Keratinocyte (primary cell): ENCODE measurements around the gene PAX5. TPM values are rescaled to one million over a fixed set of nuclear protein-coding genes. Genes with fewer than 3 reads are reported as not detected.
A peak's percentile ranks its signal among the peaks of the same experiment; 100 is the strongest.

Experiments used
- DNase-seq: peaks from one replicate; pipeline ENCODE4 v3.0.0-alpha.2; 2011; ENCODE audit warnings: low read depth, missing footprints, low spot score
- FAIRE-seq: peaks from 2 replicates; lab custom pipeline; 2011; peaks lifted over from hg19 to GRCh38; lab: Jason Lieb, UNC
- H2AFZ ChIP-seq: 2 replicates; pipeline ENCODE4 v1.6.0; 2012; ENCODE audit warnings: low read length, control low read depth, inconsistent platforms; ENCODE audit not compliant: control insufficient read depth
- H3K27ac ChIP-seq: 2 replicates; pipeline ENCODE4 v1.5.1; 2011; ENCODE audit warnings: low read length; ENCODE audit not compliant: control insufficient read depth, insufficient read depth
- H3K27me3 ChIP-seq: 3 replicates; pipeline ENCODE4 v1.6.0; 2011; ENCODE audit warnings: low read length; ENCODE audit not compliant: control insufficient read depth, insufficient read depth; ENCODE audit errors: extremely low read depth
- H3K36me3 ChIP-seq, 2 experiments: 2 replicates in 1 of 2; 3 replicates in 1 of 2; pipeline ENCODE4 v1.5.1; 2011; ENCODE audit warnings: low read length in 2 of 2, mild to moderate bottlenecking in 1 of 2; ENCODE audit not compliant: control insufficient read depth in 2 of 2, insufficient read depth in 2 of 2; ENCODE audit errors: extremely low read depth in 1 of 2
- H3K4me1 ChIP-seq: 3 replicates; pipeline ENCODE4 v1.5.1; 2011; ENCODE audit warnings: low read length; ENCODE audit not compliant: control insufficient read depth, insufficient read depth; ENCODE audit errors: extremely low read depth
- H3K4me2 ChIP-seq: 3 replicates; pipeline ENCODE4 v1.6.0; 2011; ENCODE audit warnings: low read depth, low read length; ENCODE audit not compliant: control insufficient read depth, insufficient read depth; ENCODE audit errors: extremely low read depth
- H3K4me3 ChIP-seq, 3 experiments: fragments of 200-600 bp in 1 of 3; sonication (generic) in 1 of 3; 2 replicates in 2 of 3; 3 replicates in 1 of 3; pipeline ENCODE4 v1.5.1; 2011 to 2016; ENCODE audit warnings: low read length in 3 of 3, mild to moderate bottlenecking in 3 of 3, control low read depth in 2 of 3, inconsistent platforms in 1 of 3, low read depth in 1 of 3, mixed read lengths in 1 of 3, mixed run types in 1 of 3, moderate library complexity in 1 of 3; ENCODE audit not compliant: control insufficient read depth in 2 of 3, insufficient read depth in 2 of 3; ENCODE audit errors: extremely low read depth in 1 of 3
- H3K79me2 ChIP-seq: 2 replicates; pipeline ENCODE4 v1.6.0; 2012; ENCODE audit warnings: low read length; ENCODE audit not compliant: control insufficient read depth, insufficient read depth
- H3K9ac ChIP-seq: 3 replicates; pipeline ENCODE4 v1.6.0; 2011; ENCODE audit warnings: low read length; ENCODE audit not compliant: control insufficient read depth, insufficient read depth; ENCODE audit errors: extremely low read depth
- H3K9me1 ChIP-seq: 3 replicates; pipeline ENCODE4 v1.6.0; 2011; ENCODE audit warnings: low read length; ENCODE audit not compliant: control insufficient read depth, insufficient read depth; ENCODE audit errors: extremely low read depth
- H3K9me3 ChIP-seq: 2 replicates; pipeline ENCODE4 v1.5.1; 2012; ENCODE audit warnings: low read depth, low read length; ENCODE audit not compliant: control insufficient read depth
- H4K20me1 ChIP-seq: 3 replicates; pipeline ENCODE4 v1.6.0; 2011; ENCODE audit warnings: low read length; ENCODE audit not compliant: control insufficient read depth, insufficient read depth; ENCODE audit errors: extremely low read depth
- EZH2 ChIP-seq: IDR thresholded peaks from one replicate; pipeline ENCODE4 v1.6.1; 2012; ENCODE audit warnings: inconsistent platforms, mild to moderate bottlenecking, low read length, moderate library complexity
- dilution Hi-C: fragments of 300-500 bp; cut with MboI; formaldehyde crosslinking; loops from one replicate; pipeline ENCODE4 v1.7.0; 2020; ENCODE audit warnings: low sequenced_read_pairs; ENCODE audit not compliant: extremely low pct_ligation_motif_present
- polyA plus RNA-seq, 5 experiments: library from polyadenylated mRNA; depleted of rRNA in 3 of 5; stranded (reverse) in 3 of 5; stranded (forward) in 1 of 5; unstranded in 1 of 5; fragments of >200 nt; gene quantifications; 1 replicate in 1 of 5; 2 replicates in 3 of 5; 3 replicates in 1 of 5; pipeline versions ENCODE4 v1.2.1 to v1.2.3, GENCODE V29; 2011 to 2012; ENCODE audit warnings: missing spikeins in 2 of 5, low read depth in 1 of 5, low replicate concordance in 1 of 5
- TF ChIP-seq, protein P1 (sequence below), 3 experiments: IDR thresholded peaks in 1 of 3; conservative IDR thresholded peaks in 1 of 3; optimal IDR thresholded peaks in 1 of 3; 2 replicates in 2 of 3; 3 replicates in 1 of 3; pipeline versions ENCODE3 to v1.5.1; 2011; ENCODE audit warnings: low read length in 3 of 3, mild to moderate bottlenecking in 3 of 3, moderate library complexity in 2 of 3, control low read depth in 1 of 3, inconsistent platforms in 1 of 3; ENCODE audit not compliant: insufficient read depth in 2 of 3; ENCODE audit errors: extremely low read depth in 1 of 3

Gene PAX5
- polyA plus RNA-seq, 1 donor (not counting 4 experiments of a cell fraction or from before 2014, with no cell fraction given): not detected

- FAIRE-seq (no peak), DNase-seq (peak; percentile 17)
- Histone ChIP-seq H3K79me2 (no peaks in the 10 kb centered on the region), H3K27ac (no peak overlapping the region), H2AFZ (no peak overlapping the region), H4K20me1 (no peaks in the 10 kb centered on the region), H3K9me1 (no peaks in the 10 kb centered on the region), H3K9ac (no peak overlapping the region), H3K9me3 (no peaks in the 10 kb centered on the region), H3K4me3 (no peak overlapping the region), H3K36me3 (no peaks in the 10 kb centered on the region), H3K4me2 (peak overlapping the region; percentile 7), H3K27me3 (peaks cover 13% of the 10 kb centered on the region), H3K4me1 (peaks cover 3% of the 10 kb centered on the region)
- dilution Hi-C loops: no loop called here
- no peak for TF ChIP-seq EZH2
- TF ChIP-seq, protein P1, sequence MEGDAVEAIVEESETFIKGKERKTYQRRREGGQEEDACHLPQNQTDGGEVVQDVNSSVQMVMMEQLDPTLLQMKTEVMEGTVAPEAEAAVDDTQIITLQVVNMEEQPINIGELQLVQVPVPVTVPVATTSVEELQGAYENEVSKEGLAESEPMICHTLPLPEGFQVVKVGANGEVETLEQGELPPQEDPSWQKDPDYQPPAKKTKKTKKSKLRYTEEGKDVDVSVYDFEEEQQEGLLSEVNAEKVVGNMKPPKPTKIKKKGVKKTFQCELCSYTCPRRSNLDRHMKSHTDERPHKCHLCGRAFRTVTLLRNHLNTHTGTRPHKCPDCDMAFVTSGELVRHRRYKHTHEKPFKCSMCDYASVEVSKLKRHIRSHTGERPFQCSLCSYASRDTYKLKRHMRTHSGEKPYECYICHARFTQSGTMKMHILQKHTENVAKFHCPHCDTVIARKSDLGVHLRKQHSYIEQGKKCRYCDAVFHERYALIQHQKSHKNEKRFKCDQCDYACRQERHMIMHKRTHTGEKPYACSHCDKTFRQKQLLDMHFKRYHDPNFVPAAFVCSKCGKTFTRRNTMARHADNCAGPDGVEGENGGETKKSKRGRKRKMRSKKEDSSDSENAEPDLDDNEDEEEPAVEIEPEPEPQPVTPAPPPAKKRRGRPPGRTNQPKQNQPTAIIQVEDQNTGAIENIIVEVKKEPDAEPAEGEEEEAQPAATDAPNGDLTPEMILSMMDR (optimal IDR thresholded peaks at IDR 0.05 in 1 of 3, IDR thresholded peaks at IDR 0.05 in 1 of 3, conservative IDR thresholded peaks at IDR 0.05 in 1 of 3; ENCODE audit: extremely low read depth in 1 of 3, insufficient read depth in 2 of 3, low read length in 3 of 3): no peak
Measured at GRCh38 chr9:36802201-36802920, 231.7 kb downstream of the PAX5 start.

DNA sequence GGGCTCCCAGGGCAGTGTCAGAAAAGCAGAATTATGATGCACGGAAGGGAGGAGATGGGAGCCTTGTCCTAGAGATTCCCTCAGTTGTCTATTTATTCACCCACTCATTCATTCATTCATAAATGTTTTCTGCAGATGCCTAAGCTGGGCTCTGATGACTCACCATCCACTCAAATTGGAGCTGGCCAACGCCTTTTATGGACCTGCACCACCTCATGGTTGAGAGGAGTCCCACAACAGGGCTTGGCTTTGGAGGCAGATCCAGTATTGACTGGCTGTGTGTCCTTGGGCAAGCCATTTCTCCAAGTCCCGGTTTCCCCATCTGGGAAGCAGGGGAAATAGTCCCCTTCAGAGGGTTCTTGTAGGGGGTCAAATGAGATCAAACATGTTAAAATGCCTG is 233.6 kb downstream of the PAX5 start:
- no peaks in the 10 kb centered on the region for H3K9me3 ChIP-seq
- no peaks in the 10 kb centered on the region for H4K20me1 ChIP-seq
- H3K79me2 ChIP-seq: no peaks in the 10 kb centered on the region
- TF ChIP-seq, protein P1 (optimal IDR thresholded peaks at IDR 0.05 in 1 of 3, IDR thresholded peaks at IDR 0.05 in 1 of 3, conservative IDR thresholded peaks at IDR 0.05 in 1 of 3; ENCODE audit: extremely low read depth in 1 of 3, insufficient read depth in 2 of 3, low read length in 3 of 3): no peak
- no peak for TF ChIP-seq EZH2
- peaks cover 3% of the 10 kb centered on the region for H3K4me1 ChIP-seq
- H3K36me3 ChIP-seq: no peaks in the 10 kb centered on the region
- no peak overlapping the region for H3K4me2 ChIP-seq
- H3K9me1 ChIP-seq: no peaks in the 10 kb centered on the region
- dilution Hi-C loops: no loop called here
- DNase-seq (no peak), FAIRE-seq (no peak)
- no peak overlapping the region for H3K4me3 ChIP-seq
- H3K9ac ChIP-seq: no peak overlapping the region
- H3K27ac ChIP-seq: no peak overlapping the region
- H3K27me3 ChIP-seq: peaks cover 7% of the 10 kb centered on the region
- H2AFZ ChIP-seq: no peak overlapping the region
